ENCODE measurements around the gene RPGRIP1L. TPM values are rescaled to one million over a fixed set of nuclear protein-coding genes. Genes with fewer than 3 reads are reported as not detected.

RPGRIP1L gene
- total and polyA plus RNA-seq, 2 of the 8 experiments (the other 6 are each of a cell fraction or from before 2014, with no cell fraction given) = 4.0 to 13.7 TPM

GRCh38 chr16:53680756-53681155, 22.9 kb downstream of the RPGRIP1L start (continued):
- no peak for TF ChIP-seq CTCF (IDR thresholded peaks at IDR 0.05; ENCODE audit: control extremely low read depth in 1 of 3, insufficient read depth in 1 of 3, low read depth in 1 of 3, low read length in 3 of 3)
- TF ChIP-seq HDAC6 (IDR thresholded peaks at IDR 0.05; ENCODE audit: low read depth, low read length) = no peak
- no peak for TF ChIP-seq FOSL1 (IDR thresholded peaks at IDR 0.05; ENCODE audit: insufficient read depth, low read depth, low read length)
- no peak for TF ChIP-seq ASH2L (IDR thresholded peaks at IDR 0.05; ENCODE audit: low read length)

Measured in H1 (cell line).